Measurements from ENCODE around the gene TTF1.
A peak's percentile ranks its signal among the peaks of the same experiment; 100 is the strongest.

TTF1 gene

GRCh38 chr9:132391449-132391848, 15.2 kb downstream of the TTF1 start:
- Histone ChIP-seq H3K4me3 (ENCODE audit: low read depth, low read length, poor library complexity, severe bottlenecking) (no peak overlapping the region), H3K79me2 (ENCODE audit: insufficient read depth, low read length) (no peaks in the 10 kb centered on the region), H3K9ac (ENCODE audit: low read length) (no peak overlapping the region), H3K27ac (ENCODE audit: low read depth, low read length, poor library complexity, severe bottlenecking) (peak overlapping the region; percentile 64), H3K4me1 (ENCODE audit: insufficient read depth, low read length, severe bottlenecking) (peaks cover 18% of the 10 kb centered on the region), H3K4me2 (ENCODE audit: low read length) (0 out of 2 replicates have a peak overlapping the region, but pooled peaks have one; percentile 18), H3K36me3 (ENCODE audit: insufficient read depth, low read length) (peaks cover 93% of the 10 kb centered on the region), H3K9me2 (ENCODE audit: low read depth, low read length) (no peaks in the 10 kb centered on the region), H4K20me1 (ENCODE audit: insufficient read depth, low read length) (no peaks in the 10 kb centered on the region), H3K27me3 (ENCODE audit: insufficient read depth, low read length) (no peaks in the 10 kb centered on the region), H3F3A (ENCODE audit: insufficient read depth, low read length) (no peaks in the 10 kb centered on the region), H2AFZ (ENCODE audit: low read length) (no peak overlapping the region), H3K9me3 (ENCODE audit: low read length) (no peaks in the 10 kb centered on the region)
- TF ChIP-seq EZH2 (IDR thresholded peaks at IDR 0.05; ENCODE audit: borderline replicate concordance, low read length): no peak
- no peak for TF ChIP-seq CTCF (IDR thresholded peaks at IDR 0.05; ENCODE audit: low read length)

GRCh38 chr9:132390966-132391365, 15.7 kb downstream of the TTF1 start:
- peaks cover 93% of the 10 kb centered on the region for H3K36me3 ChIP-seq (ENCODE audit: insufficient read depth, low read length)

GRCh38 chr9:132387133-132387532, 19.5 kb downstream of the TTF1 start:
- H3K27me3 ChIP-seq (ENCODE audit: insufficient read depth, low read length): no peaks in the 10 kb centered on the region
- H3K4me3 ChIP-seq (ENCODE audit: low read depth, low read length, poor library complexity, severe bottlenecking): no peak overlapping the region
- H3K79me2 ChIP-seq (ENCODE audit: insufficient read depth, low read length): no peaks in the 10 kb centered on the region
- H3K4me1 ChIP-seq (ENCODE audit: insufficient read depth, low read length, severe bottlenecking): peaks cover 47% of the 10 kb centered on the region
- TF ChIP-seq CTCF (IDR thresholded peaks at IDR 0.05; ENCODE audit: low read length) (no peak), EZH2 (IDR thresholded peaks at IDR 0.05; ENCODE audit: borderline replicate concordance, low read length) (no peak)
- no peaks in the 10 kb centered on the region for H4K20me1 ChIP-seq (ENCODE audit: insufficient read depth, low read length)
- H3K9me3 ChIP-seq (ENCODE audit: low read length): no peaks in the 10 kb centered on the region
- H3K4me2 ChIP-seq (ENCODE audit: low read length): no peak overlapping the region
- H3K9ac ChIP-seq (ENCODE audit: low read length): no peak overlapping the region
- no peaks in the 10 kb centered on the region for H3K9me2 ChIP-seq (ENCODE audit: low read depth, low read length)
- H3K27ac ChIP-seq (ENCODE audit: low read depth, low read length, poor library complexity, severe bottlenecking): no peak overlapping the region
- peaks cover 11% of the 10 kb centered on the region for H3F3A ChIP-seq (ENCODE audit: insufficient read depth, low read length)
- H2AFZ ChIP-seq (ENCODE audit: low read length): no peak overlapping the region
- peaks cover 71% of the 10 kb centered on the region for H3K36me3 ChIP-seq (ENCODE audit: insufficient read depth, low read length)

More at GRCh38 chr9:132390966-132391365, 15.7 kb downstream of the TTF1 start:
- H3K4me1 ChIP-seq (ENCODE audit: insufficient read depth, low read length, severe bottlenecking): peaks cover 17% of the 10 kb centered on the region
- H2AFZ ChIP-seq (ENCODE audit: low read length): no peak overlapping the region
- TF ChIP-seq EZH2 (IDR thresholded peaks at IDR 0.05; ENCODE audit: borderline replicate concordance, low read length) (no peak), CTCF (IDR thresholded peaks at IDR 0.05; ENCODE audit: low read length) (no peak)
- no peaks in the 10 kb centered on the region for H3F3A ChIP-seq (ENCODE audit: insufficient read depth, low read length)
- H3K9ac ChIP-seq (ENCODE audit: low read length): no peak overlapping the region; the same call in 1 of the 2 replicates
- H3K9me2 ChIP-seq (ENCODE audit: low read depth, low read length): no peaks in the 10 kb centered on the region
- H3K79me2 ChIP-seq (ENCODE audit: insufficient read depth, low read length): no peaks in the 10 kb centered on the region
- 0 out of 2 replicates have a peak overlapping the region, but pooled peaks have one; percentile 18 for H3K4me2 ChIP-seq (ENCODE audit: low read length)
- no peak overlapping the region for H3K4me3 ChIP-seq (ENCODE audit: low read depth, low read length, poor library complexity, severe bottlenecking)
- H4K20me1 ChIP-seq (ENCODE audit: insufficient read depth, low read length): no peaks in the 10 kb centered on the region
- H3K27ac ChIP-seq (ENCODE audit: low read depth, low read length, poor library complexity, severe bottlenecking): peak overlapping the region; percentile 64
- H3K27me3 ChIP-seq (ENCODE audit: insufficient read depth, low read length): no peaks in the 10 kb centered on the region
- no peaks in the 10 kb centered on the region for H3K9me3 ChIP-seq (ENCODE audit: low read length)

Measured in OCI-LY1 (cell line).